Stimulated activated memory B cell treated with anti-CD40 and anti-IgM and Interleukin-4, amounts not matched to agents 10 μg/mL and 1 μg/mL and 100 μg/mL, for 72 hours (primary cell): ENCODE measurements around the gene TMEM120B.
"Not testable (repeated sequence)": the region's sequence is repeated elsewhere in the genome, so short reads cannot be mapped to it uniquely, and the experiment has no call there.

ENCODE experiments used
- ATAC-seq: fragments of 150-1000 bp; cut with Tn5 transposase; 2 replicates; pipeline ENCODE4 v1.10.0; 2021
- H3K27ac Mint-ChIP-seq: one replicate; pipeline ENCODE4 v1.8.0; 2022; ENCODE audit warnings: mild to moderate bottlenecking, mixed read lengths
- H3K27me3 Mint-ChIP-seq: one replicate; pipeline ENCODE4 v1.8.0; 2022; ENCODE audit warnings: mixed read lengths
- H3K36me3 Mint-ChIP-seq: one replicate; pipeline ENCODE4 v1.8.0; 2022; ENCODE audit warnings: mixed read lengths
- H3K4me1 Mint-ChIP-seq: one replicate; pipeline ENCODE4 v1.8.0; 2022; ENCODE audit warnings: mixed read lengths
- H3K4me3 Mint-ChIP-seq: one replicate; pipeline ENCODE4 v1.8.0; 2022; ENCODE audit warnings: mild to moderate bottlenecking, moderate library complexity, mixed read lengths
- H3K9me3 Mint-ChIP-seq: one replicate; pipeline ENCODE4 v1.8.0; 2022; ENCODE audit warnings: mixed read lengths

The TMEM120B gene

DNA sequence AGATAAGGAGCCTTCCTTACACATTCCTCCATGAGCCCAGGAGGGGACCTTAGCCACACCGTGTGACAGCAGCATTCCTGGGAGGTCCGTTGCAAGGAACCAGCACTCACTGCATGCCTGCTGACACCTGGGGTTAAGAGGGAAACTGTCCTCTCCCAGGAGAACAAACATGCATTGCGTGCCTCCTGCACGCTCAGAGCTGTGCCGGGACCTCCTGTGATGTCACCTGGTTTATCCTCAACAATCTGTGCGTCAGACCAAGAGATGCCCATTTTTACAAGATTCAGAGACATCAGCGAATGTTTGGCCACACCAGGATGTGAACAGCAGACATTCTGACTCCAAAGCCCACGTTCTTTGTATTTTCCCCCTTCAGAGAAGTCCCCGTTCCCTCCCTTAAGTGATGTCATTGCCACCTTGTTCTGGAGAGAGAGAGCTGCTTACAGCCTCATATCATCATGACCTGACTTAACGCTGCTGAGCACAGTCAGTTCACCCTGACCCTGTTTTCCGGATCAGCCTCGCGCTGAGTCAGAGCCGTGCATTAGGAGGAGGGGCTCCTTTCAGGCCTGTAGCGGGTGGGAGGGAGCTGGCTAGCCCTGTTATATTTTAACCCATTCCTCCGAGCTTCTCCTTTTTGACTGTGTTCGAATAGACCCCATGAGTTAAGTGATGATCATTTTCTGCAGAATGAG is 36.2 kb downstream of the TMEM120B start:
- ATAC-seq = peak; percentile 57

GRCh38 chr12:121749267-121749666 is 36.7 kb downstream of the TMEM120B start:
- Mint-ChIP-seq H3K9me3 (no peaks in the 10 kb centered on the region), H3K27ac (peak overlapping the region; percentile 9), H3K4me1 (no peaks in the 10 kb centered on the region), H3K4me3 (no peak overlapping the region), H3K27me3 (no peaks in the 10 kb centered on the region), H3K36me3 (peaks cover 19% of the 10 kb centered on the region)
- no peak for ATAC-seq

More for the DNA sequence above, 36.2 kb downstream of the TMEM120B start:
- Mint-ChIP-seq H3K36me3 (peaks cover 19% of the 10 kb centered on the region), H3K27ac (peak overlapping the region; percentile 9), H3K4me1 (no peaks in the 10 kb centered on the region), H3K9me3 (no peaks in the 10 kb centered on the region), H3K4me3 (no peak overlapping the region), H3K27me3 (no peaks in the 10 kb centered on the region)

GRCh38 chr12:121750507-121750955 is 38.0 kb downstream of the TMEM120B start:
- Mint-ChIP-seq H3K4me1 (no peaks in the 10 kb centered on the region), H3K27me3 (no peaks in the 10 kb centered on the region), H3K27ac (no peak overlapping the region), H3K4me3 (no peak overlapping the region), H3K9me3 (no peaks in the 10 kb centered on the region), H3K36me3 (peaks cover 15% of the 10 kb centered on the region)
- ATAC-seq = peak; percentile 69

- Mint-ChIP-seq H3K27me3 (no peaks in the 10 kb centered on the region), H3K36me3 (peaks cover 15% of the 10 kb centered on the region), H3K27ac (no peak overlapping the region), H3K9me3 (no peaks in the 10 kb centered on the region), H3K4me1 (no peaks in the 10 kb centered on the region), H3K4me3 (no peak overlapping the region)
- peak; percentile 72 for ATAC-seq
Measured at GRCh38 chr12:121751034-121751433, 38.5 kb downstream of the TMEM120B start.

DNA sequence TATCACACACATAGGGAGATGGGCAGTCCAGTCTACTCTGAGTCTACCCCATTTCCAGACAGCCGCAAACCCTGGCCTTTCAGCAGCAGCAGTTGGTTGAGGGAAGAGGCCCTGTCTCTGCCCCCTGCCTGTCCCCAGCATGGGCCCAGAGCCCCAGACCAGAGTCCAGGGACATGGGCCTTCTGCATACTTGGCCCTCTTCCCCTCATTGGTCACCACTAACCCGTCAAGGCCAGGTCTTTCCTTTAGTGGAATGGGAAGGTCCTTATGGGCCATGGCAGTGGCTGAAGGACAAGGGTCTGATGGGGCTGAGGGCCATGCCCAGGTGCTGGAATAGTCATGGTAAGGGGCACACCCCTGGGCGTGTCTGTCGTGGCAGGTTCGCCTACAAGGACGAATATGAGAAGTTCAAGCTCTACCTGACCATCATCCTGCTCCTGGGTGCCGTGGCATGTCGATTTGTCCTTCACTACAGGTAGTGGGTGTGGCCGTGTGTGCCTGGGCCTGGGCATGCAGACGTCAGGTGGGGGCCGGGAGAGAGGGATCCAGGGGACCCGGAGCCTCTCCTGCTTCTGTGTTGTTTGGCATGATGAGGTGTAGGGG is 39.3 kb downstream of the TMEM120B start:
- Mint-ChIP-seq H3K9me3 (no peaks in the 10 kb centered on the region), H3K27me3 (no peaks in the 10 kb centered on the region), H3K36me3 (peaks cover 19% of the 10 kb centered on the region), H3K4me3 (no peak overlapping the region), H3K27ac (no peak overlapping the region), H3K4me1 (no peaks in the 10 kb centered on the region)
- ATAC-seq = no peak

DNA sequence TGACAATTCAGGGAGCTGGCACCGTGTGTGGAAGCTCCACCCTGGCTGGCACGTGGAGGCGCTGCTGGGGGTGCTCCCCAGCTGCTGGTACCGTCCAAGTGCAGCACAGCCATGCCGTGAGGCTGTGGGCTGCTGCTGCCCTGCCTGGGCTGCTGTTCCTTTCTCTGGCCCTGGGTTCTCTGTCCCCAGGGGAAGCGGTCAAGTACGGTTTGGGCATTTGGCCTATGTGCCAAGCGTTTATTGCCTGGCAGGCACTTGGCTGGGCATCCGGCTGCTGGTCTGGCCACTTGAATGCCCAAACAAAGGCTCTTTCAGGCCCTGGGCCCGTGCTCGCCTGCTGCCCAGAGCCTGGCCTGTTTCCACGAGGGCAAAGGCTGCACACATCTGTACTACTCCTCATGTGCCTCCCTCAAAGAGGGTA is 41.3 kb downstream of the TMEM120B start:
- Mint-ChIP-seq H3K4me1 (no peaks in the 10 kb centered on the region), H3K4me3 (no peak overlapping the region), H3K9me3 (no peaks in the 10 kb centered on the region), H3K36me3 (peaks cover 20% of the 10 kb centered on the region), H3K27me3 (no peaks in the 10 kb centered on the region), H3K27ac (no peak overlapping the region)
- no peak for ATAC-seq

- Mint-ChIP-seq H3K27me3 (no peaks in the 10 kb centered on the region), H3K4me3 (no peak overlapping the region), H3K9me3 (no peaks in the 10 kb centered on the region), H3K4me1 (no peaks in the 10 kb centered on the region), H3K27ac (no peak overlapping the region), H3K36me3 (peaks cover 16% of the 10 kb centered on the region)
- ATAC-seq = no peak
Measured at GRCh38 chr12:121754836-121755235, 42.3 kb downstream of the TMEM120B start.

DNA sequence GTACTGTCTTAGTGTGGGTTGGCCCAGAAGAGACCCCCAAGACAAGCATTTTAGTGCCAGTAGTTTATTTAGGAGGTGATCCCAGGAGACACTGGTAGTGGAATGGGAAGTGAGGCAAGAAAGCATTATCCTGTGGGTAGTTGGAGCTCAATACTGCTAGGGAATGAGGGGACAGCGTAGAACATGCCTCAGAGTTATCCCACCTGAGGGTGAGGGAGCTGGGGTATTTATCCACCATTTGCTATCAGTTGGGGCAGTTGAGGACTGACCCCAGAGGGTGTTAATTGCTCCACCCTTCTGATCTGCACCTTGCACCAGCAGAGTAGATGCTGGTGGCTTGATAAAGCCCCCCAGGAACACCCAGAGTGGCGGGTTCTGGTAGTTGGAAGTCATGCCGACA is 43.0 kb downstream of the TMEM120B start:
- Mint-ChIP-seq H3K27me3 (no peaks in the 10 kb centered on the region), H3K27ac (no peak overlapping the region), H3K4me1 (no peaks in the 10 kb centered on the region), H3K4me3 (no peak overlapping the region), H3K36me3 (peaks cover 16% of the 10 kb centered on the region), H3K9me3 (no peaks in the 10 kb centered on the region)
- no peak for ATAC-seq

- ATAC-seq, H3K27me3 Mint-ChIP-seq, H3K4me3 Mint-ChIP-seq, H3K27ac Mint-ChIP-seq, H3K4me1 Mint-ChIP-seq, H3K9me3 Mint-ChIP-seq: not testable (repeated sequence)
- peaks cover 12% of the 10 kb centered on the region for H3K36me3 Mint-ChIP-seq
Measured at GRCh38 chr12:121758536-121758935, 46.0 kb downstream of the TMEM120B start.

GRCh38 chr12:121762269-121762668 is 49.7 kb downstream of the TMEM120B start:
- Mint-ChIP-seq H3K27ac (no peak overlapping the region), H3K36me3 (peaks cover 6% of the 10 kb centered on the region), H3K4me3 (no peak overlapping the region), H3K9me3 (no peaks in the 10 kb centered on the region), H3K4me1 (no peaks in the 10 kb centered on the region), H3K27me3 (no peaks in the 10 kb centered on the region)
- no peak for ATAC-seq

DNA sequence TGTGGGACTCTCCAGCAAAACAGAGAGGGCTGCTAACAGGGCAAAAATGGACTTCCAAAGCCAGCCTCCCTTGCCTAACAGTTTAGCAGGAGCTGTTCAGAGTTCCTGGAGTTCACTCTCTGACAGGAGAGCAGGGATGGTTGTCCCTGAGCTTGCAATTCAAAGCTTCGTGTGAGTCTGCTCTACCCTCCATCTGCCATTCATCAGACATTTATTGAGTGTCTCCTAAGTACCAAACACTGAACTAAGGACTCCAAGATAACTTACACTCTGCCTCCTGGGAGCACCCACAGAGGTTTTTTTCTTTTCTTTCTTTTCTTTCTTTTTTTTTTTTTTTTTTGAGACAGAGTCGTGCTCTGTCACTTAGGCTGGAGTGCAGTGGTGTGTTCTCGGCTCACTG is 52.3 kb downstream of the TMEM120B start:
- Mint-ChIP-seq H3K9me3 (no peaks in the 10 kb centered on the region), H3K27me3 (no peaks in the 10 kb centered on the region), H3K4me3 (no peak overlapping the region), H3K36me3 (peaks cover 6% of the 10 kb centered on the region), H3K27ac (no peak overlapping the region), H3K4me1 (no peaks in the 10 kb centered on the region)
- no peak for ATAC-seq

- H3K27ac Mint-ChIP-seq = no peak overlapping the region
- H3K4me1 Mint-ChIP-seq = no peaks in the 10 kb centered on the region
Measured at GRCh38 chr12:121765573-121765972, 53.0 kb downstream of the TMEM120B start.

DNA sequence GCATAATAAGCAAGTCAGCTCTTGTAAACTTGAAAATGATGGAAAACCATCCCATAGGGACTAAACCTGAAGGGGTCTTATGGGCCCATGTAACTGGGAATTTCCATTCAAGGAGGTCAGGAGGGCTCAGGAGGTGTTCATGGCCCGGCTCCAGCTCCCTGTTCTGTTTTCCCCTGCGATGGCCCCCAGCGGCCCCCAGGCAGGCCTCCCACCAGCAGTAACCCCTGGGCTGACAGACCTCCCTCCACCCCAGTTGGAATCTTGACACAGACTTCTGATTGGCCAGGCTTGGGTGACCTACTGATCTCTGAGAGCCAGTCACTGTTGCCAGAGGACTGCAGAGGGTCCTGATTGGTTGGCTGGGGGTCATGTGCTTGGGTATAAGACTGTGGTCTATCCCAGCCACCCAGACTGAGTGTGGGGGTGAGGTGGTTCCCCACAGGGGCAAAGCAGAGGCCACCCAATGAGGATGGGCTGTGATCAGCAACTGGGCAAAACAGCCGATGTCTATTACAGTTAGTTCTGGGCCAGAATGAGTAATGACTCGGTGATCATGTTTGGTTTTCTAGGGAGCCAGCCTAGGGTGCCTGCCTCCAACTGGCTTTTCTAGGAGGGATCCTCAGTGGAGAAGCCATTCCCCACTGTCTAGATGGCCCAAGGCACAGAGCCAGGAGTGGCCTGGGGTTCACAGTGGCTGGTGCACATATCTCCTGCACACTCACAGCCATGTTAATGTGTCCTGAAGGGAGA is 53.9 kb downstream of the TMEM120B start:
- no peak for ATAC-seq
- no peak overlapping the region for H3K27ac Mint-ChIP-seq
- H3K4me3 Mint-ChIP-seq = no peak overlapping the region
- no peaks in the 10 kb centered on the region for H3K9me3 Mint-ChIP-seq
- H3K4me1 Mint-ChIP-seq = no peaks in the 10 kb centered on the region
- peaks cover 6% of the 10 kb centered on the region for H3K36me3 Mint-ChIP-seq
- H3K27me3 Mint-ChIP-seq = no peaks in the 10 kb centered on the region

More at GRCh38 chr12:121765573-121765972, 53.0 kb downstream of the TMEM120B start:
- H3K9me3 Mint-ChIP-seq = no peaks in the 10 kb centered on the region
- H3K27me3 Mint-ChIP-seq = no peaks in the 10 kb centered on the region
- ATAC-seq = no peak
- peaks cover 6% of the 10 kb centered on the region for H3K36me3 Mint-ChIP-seq
- H3K4me3 Mint-ChIP-seq = no peak overlapping the region

DNA sequence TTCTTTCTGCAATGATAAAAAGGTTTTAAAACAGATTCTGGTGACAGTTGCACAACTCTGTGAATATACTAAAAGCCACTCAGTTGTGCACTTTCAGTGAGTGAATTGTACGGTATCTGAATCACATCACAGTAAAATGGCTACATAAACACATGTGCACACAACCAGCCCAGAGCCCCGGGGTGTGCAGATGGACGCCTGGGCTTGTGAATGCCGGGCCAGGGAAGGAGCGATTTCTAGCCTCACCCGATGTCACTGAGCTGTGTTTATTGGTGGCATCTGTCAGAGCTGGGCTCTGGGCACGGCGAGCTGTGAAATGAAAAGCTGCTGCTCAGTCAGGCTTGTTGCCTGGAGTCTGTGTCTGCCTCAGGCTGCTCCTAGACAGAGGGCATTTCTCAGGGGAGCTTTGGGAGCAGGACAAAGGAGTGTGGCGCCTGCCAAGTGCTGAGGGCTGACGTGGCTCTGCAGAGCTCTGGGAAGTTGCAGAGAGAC is 55.0 kb downstream of the TMEM120B start:
- H3K27me3 Mint-ChIP-seq = no peaks in the 10 kb centered on the region
- H3K4me1 Mint-ChIP-seq = no peaks in the 10 kb centered on the region
- no peak overlapping the region for H3K4me3 Mint-ChIP-seq
- H3K27ac Mint-ChIP-seq = no peak overlapping the region
- H3K9me3 Mint-ChIP-seq = no peaks in the 10 kb centered on the region
- H3K36me3 Mint-ChIP-seq = peaks cover 1% of the 10 kb centered on the region
- no peak for ATAC-seq

GRCh38 chr12:121769297-121769830 is 56.8 kb downstream of the TMEM120B start:
- H3K4me3 Mint-ChIP-seq = no peak overlapping the region
- H3K36me3 Mint-ChIP-seq = no peaks in the 10 kb centered on the region
- H3K27ac Mint-ChIP-seq = no peak overlapping the region
- no peak for ATAC-seq
- no peaks in the 10 kb centered on the region for H3K27me3 Mint-ChIP-seq
- H3K9me3 Mint-ChIP-seq = no peaks in the 10 kb centered on the region
- H3K4me1 Mint-ChIP-seq = peaks cover 8% of the 10 kb centered on the region
